T-helper 22 cell (primary cell): ENCODE measurements around the gene SMIM33.
A peak's percentile ranks its signal among the peaks of the same experiment; 100 is the strongest.
"Not testable (repeated sequence)": the region's sequence is repeated elsewhere in the genome, so short reads cannot be mapped to it uniquely, and the experiment has no call there.

ENCODE experiments used
- DNase-seq: peaks from one replicate; pipeline ENCODE4 v3.0.0-alpha.2; 2020; ENCODE audit warnings: low read depth

The SMIM33 gene

DNA sequence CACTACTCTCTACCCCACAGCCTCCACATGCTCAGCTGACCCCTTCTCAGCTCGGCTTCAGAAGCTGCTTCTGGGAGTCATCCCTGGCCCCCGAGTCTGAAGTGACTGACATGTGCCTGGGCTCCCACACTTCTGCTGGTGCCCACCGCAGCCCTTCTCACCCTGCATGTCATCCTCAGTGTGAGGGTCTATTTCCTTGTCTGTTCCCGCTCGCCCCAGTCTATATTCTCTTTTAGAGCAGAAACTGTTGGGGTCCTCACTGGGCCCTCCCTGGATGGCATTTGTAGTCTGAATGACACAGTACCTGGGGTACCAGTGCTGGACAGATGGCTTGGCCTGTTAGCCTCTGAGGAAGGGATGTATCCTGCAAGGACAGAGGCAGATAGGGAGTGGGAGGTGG lies 13.6 kb upstream of the SMIM33 start:
- DNase-seq, result no peak

DNA sequence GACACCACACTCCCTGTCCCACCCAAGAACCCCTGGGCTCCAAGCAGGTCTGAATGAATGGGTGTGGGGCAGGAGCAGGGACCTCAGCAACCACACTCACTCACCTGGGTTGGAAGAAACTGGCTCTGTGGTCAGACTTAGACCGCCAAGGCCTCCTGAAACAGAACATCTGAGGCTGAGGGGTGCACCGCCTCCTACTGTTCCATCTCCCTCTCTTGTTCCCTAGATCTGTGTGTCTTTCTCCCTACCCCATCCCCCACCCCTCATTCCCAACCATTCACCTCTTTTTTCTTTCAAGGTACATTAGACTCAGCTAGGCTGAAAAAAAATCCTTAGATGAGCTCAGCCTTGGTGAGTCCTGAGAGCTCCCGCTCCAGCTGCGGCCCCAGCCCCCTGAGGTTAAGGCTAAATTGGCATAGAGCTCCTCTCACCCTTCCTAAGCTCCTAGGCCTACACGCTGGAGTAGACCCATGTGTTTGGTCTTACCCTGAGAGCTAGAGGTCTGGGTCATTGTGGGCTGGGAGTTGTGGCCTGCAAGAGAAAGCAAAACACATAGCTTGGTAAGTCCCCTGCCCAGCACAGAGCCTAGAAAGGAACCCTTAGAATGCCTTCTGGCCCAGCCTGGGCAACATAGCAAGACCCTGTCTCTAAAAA lies 13.0 kb upstream of the SMIM33 start:
- no peak for DNase-seq

DNA sequence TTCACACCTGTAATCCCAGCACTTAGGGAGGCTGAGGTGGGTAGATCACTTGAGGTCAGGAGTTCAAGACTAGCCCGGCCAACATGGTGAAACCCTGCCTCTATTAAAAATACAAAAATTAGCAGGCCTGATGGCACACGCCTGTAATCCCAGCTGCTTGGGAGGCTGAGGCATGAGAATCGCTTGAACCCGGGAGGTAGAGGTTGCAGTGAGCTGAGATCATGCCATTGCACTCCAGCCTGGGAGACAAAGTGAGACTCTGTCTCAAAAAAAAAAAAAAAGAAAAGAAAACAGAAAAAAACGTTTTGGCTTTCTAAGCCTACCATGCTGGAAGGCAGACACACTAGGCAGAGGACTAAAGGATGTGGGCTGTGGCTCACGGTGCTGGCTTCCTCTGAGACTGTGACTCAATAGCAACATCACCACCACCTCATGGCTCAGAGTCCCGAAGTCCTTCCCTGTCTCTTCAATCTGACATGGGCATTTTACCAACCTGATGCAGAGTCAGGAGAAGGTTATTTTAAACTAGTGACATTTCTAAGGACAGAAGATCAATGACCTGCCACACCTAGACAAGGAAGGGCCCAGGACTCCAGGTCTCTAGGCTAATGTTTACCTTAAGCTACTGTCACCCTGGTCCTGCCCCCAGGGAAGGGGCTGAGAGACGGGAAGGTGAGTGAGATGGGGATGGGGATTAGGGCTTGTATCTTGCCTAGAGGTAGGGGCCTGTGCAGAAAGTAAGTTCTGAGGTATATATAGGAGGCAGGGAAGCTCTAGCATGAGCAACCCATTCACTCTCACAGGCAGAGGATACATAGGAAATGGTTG lies 12.0 kb upstream of the SMIM33 start:
- peak; percentile 84 for DNase-seq

DNA sequence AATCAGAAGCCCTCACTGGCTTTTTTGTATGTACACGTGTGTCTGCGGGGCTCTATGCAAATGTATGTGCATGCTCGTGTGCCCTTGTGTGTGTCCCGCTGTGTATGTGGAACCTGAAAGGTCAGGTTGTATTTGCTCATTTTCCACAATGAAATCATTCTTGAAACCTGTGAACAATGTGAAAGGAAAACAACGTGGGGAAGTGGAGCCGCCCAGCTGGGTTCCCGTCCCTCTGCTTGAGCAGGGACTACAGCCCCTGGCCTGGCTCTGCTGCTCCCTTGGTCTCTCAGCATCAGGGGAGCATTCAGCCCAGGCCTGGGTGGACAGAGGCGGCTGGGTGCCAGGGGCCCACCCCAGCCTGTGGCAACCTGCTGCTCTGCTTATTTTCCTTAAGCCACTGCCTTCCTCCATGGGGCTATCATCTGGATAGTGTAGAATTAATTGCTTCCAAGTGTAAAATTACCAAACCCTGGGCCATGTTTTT lies 11.3 kb upstream of the SMIM33 start:
- DNase-seq, result no peak

DNA sequence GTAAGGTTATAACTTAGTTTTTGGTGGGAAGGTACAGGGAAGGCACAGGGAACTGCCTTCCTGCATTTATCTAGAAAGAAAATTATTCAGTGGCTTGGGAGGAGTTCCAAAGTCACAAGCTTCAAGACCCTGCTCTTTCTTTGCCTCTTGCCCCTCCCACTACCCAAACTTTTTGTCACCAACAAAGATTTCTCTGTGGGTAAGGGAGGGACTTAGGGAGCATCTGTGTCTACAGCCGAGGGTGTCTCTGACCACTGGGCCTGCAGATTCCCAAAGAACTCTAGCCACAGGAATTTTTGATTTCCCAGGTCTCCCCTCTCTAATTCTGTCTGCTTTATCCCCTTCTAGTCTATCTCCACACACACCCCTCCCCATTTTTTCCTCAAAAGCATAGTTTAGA lies 10.3 kb upstream of the SMIM33 start:
- DNase-seq, result no peak

DNA sequence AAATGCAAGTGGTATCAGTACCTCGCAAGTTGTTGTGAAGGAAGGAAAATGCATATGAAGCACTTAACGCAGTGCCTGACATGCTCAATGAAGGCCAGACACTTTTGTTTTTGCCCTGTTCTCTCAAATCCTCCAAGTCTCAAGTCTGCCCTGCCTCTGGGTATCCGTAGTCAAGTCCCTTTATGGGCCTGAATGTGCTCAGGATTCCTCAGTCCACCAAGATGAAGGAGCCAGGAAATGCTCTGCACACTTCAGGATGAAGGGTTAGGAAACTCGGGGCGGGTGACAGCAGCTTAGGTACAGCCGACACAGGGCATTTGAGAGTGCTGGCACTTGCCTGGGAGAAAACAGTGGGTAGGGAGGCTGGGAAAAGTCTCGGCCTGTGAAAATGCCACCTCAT lies 9.6 kb upstream of the SMIM33 start:
- no peak for DNase-seq

DNA sequence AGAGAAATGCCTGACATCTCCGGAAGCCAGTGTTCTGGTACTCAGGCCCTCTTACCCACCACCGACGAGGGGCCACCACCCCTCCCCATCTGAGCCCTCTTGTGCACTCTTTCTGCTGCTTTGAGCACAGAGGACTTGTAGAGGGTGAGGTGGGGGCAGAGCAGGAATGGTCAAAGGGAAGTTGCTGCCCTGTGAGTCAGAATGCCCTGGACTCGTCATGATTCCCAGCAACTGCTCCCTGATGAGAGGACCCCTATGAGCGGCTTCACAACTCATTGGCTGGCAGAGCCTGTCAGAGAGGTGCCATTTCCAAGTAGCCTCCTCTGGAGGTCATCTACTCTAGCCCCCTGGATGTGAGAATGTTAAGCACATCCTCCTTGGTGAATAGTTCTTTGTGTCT lies 9.1 kb upstream of the SMIM33 start:
- no peak for DNase-seq

DNA sequence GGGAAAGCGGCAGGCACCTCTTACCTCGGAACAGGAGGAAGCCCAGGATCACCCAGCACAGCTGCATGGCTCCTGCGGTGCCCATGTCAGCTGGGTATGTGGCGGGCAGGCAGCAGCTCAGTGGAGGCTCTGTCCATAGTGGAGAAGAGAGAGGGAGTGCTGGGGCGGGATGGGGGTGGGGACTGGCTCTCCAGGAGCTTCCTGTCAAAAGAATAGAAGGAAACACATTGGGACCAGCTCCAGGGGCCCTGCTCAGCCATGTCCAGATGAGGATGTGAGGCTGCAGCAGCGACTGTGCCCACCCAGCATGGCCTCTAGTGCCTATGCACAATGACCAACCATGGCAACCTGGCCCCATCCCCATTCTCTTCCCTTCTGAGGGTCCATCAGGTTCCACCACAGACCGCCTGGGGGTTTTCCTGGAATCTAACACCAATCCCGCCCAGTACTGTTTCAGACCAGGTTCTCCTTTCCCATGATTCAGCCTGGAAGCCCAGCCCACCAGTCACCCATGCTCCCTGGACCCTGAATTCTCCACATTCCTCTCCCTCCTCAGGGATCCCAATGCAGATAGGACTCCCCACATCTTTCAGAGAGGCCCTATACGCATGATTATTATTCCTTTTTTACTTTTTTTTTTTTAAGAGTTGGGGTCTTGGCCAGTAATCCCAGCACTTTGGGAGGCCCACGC lies 8.1 kb upstream of the SMIM33 start, which contains the start of gene ECSCR:
TSS of gene ECSCR (minus strand) at position 158 of the 691 bp plus-strand sequence. CDS start at position 85, 73 bp downstream.
- DNase-seq, result no peak

DNA sequence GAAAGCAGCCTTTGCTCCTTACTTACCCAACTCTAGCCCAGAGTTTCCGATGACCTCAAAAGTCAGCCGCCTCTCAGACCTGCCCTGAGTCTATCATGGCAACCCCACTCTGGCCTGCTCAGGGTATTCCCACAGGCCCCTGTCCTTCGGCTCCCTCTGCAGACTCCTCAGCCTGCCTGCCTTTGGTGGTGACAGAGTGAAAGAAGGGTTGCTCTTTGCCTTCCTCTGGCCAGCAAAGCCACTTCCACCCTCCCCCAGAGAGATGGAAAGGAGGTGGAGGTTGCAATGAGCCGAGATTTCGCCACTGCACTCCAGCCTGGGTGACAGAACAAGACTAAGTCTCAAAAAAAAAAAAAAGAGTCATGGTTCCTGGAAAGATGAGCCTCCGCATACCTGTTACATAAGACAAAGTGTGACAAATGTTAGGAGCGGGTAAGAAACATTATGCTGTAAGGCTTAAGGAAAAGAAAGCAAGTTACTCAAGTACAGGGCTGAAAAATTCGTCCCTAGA lies 2.3 kb upstream of the SMIM33 start:
- DNase-seq, result no peak

DNA sequence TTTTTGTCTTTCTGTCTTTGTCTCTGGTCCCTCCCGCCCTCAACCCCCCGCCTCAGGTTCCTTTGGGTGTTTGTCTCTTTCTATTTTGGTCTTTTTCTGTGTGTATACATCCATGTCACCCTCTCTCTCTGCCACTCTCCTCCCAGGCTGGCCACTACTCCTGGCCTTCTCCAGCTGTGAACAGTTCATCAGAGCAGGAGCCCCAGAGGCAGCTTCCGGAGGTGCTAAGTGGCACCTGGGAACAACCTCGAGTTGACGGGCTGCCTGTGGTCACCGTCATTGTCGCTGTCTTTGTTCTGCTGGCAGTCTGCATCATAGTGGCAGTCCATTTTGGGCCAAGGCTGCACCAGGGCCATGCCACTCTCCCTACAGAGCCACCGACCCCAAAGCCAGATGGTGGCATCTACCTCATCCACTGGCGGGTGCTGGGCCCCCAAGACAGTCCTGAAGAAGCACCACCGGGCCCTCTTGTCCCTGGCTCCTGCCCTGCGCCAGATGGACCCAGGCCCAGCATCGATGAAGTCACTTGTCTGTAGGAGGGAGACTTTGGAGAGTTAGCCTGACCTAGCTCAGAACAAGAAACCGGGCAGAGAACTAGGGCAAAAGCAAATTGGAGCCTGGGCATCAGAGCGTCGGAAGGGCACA lies 1.7 kb downstream of the SMIM33 start:
- no peak for DNase-seq

DNA sequence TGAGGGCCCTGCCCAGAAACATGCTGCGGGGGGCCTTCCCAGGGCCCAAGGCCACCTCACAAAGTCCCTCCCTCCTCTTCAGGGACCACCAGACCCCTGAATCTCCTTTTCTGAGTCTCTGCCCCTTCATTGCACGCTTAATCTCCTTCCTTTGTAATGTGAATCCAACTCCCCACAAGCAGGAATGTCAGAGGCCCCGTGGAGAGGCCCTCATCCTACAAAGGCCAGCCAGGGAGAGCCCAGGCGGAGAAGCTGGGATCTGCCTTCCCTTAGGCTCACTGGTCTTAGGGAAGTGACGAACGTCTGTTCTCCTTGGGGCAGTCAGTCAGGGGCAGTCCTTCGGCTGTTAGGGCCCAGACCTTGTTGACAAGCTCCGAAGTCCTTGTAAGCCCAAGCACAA lies 2.3 kb downstream of the SMIM33 start:
- DNase-seq, result no peak

DNA sequence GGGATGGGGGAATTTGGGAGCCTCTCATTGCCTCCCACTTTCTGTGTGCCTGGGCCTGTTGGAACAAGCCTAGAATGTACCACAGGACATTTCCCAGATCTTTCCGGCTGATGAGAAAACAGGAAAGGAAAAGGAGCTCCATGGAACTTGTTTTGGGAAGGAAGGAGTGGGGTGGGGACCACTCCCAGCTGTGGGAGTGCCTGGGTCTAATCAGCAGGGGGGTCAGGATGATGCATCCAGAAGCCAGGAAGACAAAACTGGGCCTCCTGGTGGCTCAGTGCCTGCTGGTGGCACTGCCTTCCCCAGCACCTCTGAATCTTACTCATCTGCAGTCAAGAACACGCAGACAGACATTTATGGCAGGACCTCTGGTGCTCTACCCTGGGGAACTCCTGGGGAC lies 2.8 kb downstream of the SMIM33 start:
- no peak for DNase-seq

DNA sequence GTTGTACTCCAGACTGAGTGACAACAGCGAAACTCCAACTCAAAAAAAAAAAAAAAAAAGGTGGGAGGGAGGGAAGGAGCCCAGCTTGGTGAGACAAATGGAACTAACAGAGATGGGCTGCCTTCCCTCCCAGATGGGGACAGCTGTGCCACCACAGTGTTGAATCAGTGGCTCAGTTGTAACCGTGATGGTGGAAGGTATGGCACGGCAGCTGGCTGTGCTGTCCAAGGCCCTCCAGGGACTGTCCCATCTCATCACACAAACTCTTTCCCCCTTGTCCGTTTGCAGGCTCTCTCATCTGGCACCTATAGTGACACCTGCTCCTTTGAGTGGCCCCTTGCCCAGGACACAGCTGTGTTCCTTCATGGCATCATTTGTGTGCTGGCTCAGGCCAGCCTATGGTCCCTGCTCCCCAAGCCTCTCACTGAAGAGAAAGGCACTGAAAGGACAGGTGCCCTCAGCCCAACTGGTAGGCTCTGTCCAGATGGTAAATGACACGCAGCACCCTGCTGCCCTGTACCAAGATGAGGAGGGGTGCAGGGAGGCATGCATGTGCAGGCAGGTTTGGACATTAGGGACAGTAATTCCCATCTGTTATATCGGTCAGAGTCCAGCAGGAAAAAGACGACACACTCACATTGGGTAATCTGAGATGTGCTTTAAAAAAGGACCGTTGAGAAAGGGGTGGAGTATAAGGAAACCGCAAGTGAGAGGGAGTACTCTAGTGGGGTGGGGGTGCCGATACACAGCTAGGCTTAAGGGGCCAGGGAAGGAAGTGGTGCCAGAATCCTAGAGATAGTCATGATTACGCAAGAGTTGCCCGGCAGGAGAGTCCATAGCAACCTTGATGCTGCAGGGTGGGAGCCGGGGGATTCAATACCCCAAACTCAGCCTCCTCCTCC lies 4.3 kb downstream of the SMIM33 start:
- no peak for DNase-seq

DNA sequence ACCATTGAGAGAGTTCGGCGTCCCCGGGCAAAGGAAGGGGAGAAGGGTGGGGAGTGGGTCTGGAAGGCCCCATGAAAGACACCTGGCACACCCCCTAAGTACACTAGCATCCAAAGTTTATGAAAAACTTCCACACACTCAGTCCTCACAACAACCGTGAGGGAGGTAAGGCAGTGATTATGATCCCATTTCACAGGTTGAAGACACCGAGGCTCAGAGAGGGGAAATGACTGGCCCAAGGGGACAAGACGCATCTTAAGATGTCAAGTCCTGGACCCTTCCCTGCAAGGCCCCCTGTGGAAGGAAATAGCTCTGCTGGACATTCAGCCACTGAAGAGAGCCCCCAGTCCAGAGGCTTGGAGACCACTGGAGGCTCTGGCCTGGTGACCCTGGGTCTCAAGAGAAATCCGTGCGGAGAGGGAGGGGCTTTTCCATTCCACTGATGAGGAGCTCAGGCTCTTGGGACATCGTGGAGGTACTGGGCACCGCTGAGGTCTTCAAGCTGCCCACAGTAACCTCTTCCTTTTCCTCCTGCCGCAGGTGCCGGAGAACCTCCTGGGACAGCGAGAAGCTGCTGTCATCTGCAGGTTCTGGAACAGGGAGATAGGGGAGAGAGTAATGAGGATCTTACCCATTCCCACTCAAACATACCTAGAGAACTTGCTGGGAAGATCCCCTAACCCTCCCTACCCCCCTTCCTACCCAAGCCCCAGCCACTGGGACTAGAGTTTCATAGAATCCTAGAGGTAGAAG lies 5.2 kb downstream of the SMIM33 start:
- DNase-seq, result no peak

DNA sequence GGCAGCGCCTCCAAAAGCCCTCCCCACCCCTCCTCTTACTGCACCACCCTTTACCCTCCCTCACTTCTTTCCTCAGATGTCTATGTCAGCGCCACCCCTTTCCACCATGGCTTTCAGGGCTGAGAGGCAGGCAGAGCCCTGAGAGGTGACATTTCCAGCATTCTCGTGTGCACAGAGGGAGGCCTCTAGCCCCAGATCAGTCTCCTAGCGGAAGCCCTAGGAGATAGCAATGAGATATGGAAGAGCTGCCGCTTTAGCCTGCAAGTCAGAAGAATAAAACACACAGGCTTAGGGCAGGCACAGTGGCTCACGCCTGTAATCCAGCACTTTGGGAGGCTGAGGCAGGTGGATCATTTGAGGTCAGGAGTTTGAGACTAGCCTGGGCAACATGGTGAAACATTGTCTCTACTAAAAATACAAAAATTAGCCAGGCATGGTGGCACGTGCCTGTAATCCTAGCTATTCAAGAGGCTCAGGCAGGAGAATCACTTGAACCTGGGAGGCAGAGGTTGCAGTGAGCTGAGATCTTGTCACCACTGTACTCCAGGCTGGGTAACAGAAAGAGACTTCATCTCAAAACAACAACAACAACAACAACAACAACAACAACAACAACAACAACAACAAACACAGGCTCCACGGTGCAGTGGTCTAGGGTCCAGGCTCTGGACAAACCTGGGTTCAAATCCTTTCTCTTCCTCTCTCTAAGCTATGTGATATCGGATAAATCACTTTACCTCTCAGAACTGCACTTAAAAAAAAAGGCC lies 8.0 kb downstream of the SMIM33 start:
- not testable (repeated sequence) for DNase-seq

DNA sequence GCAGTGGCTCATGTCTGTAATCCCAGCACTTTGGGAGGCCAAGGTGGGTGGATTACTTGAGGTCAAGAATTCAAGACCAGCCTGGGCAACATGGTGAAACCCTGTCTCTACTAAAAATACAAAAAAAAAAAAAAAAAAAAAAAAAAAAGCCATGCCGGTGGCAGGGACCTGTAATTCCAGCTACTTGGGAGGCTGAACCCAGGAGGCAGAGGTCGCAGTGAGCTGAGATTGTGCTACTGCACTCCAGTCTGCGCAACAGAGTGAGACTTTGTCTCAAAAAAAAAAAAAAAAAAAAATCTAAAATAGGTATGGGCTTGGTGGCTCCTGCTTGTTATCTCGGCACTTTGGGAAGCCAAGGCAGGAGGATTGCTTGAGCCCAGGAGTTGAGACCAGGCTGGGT lies 8.9 kb downstream of the SMIM33 start:
- not testable (repeated sequence) for DNase-seq

DNA sequence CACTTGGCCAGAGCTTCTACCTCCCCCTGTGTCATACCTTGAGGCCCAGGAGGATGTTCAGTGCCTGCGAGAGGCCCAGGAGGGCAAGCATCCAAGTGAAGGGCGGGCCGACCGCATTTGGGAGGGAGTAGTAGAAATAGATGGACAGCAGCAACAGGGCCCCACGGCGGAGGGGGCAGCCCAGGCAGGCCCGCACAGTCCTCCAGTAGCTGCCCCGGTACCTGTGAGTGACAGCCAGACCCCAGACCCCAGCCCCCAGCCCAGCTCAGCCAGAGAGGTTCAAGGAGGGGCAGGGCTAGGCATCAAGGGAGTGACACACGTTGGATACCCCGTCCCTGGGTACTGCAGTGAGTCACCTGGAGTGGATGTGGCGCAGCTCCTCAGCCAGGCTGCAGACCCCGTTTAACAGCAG lies 10.3 kb downstream of the SMIM33 start:
- DNase-seq, result peak; percentile 29

DNA sequence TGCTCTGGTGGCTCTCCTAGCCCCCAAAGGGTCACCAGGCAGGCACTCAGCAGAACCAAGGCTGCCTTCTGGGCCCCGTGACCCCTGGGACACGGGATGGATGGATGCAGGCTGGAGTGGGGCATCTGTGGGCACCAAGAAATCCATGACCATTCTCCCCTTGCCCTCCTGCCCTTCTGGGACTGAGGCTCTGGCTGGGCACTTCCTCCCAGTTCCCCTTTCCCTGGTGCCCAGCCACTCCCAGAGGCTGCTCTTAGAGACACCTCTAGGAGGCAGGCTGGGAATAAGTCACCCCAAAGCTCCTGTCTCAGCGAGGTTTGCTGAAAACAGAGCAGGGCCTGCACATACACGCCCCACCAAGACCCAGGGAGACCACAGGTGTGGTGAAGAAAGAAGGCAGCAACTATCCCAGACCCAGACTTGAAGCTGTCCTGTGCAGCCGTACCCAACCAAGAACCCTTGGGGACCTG lies 10.8 kb downstream of the SMIM33 start:
- DNase-seq, result no peak
